Right kidney (tissue), 9 donors: Measurements from ENCODE around the gene MTFR2.

Experiments used
- DNase-seq: peaks from one replicate; pipeline ENCODE4 v3.0.0-alpha.2; 2016
- long read RNA-seq, 8 donors: transcript quantifications; one replicate each; lab custom pipeline, GENCODE V29; 2026

Gene MTFR2
- long read RNA-seq, donor 1, partial matches to known transcripts, result 0 of 1 reads
- long read RNA-seq, donor 1, other reads (novel, unspliced or antisense), result 0 of 1 reads
- long read RNA-seq, donor 2, result 0 reads
- long read RNA-seq, donor 3, result 0 reads
- long read RNA-seq, donor 4, partial matches to known transcripts, result 0 of 1 reads
- long read RNA-seq, donor 4, other reads (novel, unspliced or antisense), result 0 of 1 reads
- long read RNA-seq, donor 5, result 0 reads
- long read RNA-seq, donor 6, result 0 reads
- long read RNA-seq, donor 7, partial matches to known transcripts, result 0 of 2 reads
- long read RNA-seq, donor 7, other reads (novel, unspliced or antisense), result 0 of 2 reads
- long read RNA-seq, donor 8, result 0 reads

DNA sequence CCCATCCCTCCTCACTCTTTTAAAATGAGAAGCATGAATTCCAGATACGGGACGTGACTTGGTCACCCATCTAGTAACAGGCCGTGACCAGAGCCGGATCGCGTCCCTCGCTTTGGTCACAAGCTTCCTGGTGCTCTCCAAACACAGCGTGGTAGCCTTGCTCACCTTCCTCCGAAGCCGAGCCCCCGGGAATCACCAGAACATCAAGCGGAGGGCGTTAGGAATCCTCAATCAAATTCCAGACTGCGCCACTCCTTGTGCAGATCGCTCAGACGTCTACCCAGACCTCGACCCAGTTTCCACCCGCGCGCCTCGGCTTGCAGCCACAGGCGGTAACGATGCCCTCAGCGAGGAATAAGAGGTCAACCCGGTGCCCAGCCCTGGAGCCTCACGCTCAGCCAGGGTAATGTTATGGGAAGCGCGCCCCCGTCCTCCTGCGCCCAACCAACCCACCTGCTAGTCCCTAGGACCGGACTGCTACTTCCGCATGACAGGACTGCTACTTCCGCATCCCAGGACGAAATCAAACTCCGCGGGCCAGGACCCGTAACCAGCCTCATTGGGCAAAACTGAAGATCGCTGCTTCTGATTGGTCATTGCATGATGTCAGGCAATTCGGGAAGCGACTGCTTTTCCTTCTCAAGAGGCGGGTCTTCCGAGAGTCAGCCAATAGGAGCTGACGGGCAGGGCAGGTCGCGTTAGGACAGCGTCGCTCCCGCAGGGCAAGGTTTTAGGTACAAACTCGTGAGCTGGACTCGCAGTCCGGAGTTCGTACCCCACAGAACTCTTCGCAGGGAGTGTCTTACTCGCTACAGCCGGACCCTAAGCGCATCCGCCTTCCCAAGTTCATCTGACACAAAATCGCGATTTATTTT, at the start of gene MTFR2:
Gene MTFR2 (minus strand): TSS at position 501 of the 875 bp plus-strand sequence. CDS start 1,212 bp downstream, outside the sequence.
- peak; percentile 71 for DNase-seq

GRCh38 chr6:136294621-136295020, 44.5 kb upstream of the MTFR2 start:
- no peak for DNase-seq

GRCh38 chr6:136290410-136291010, 40.4 kb upstream of the MTFR2 start:
- DNase-seq, result no peak

- peak; percentile 94 for DNase-seq
Measured at GRCh38 chr6:136289579-136290409, 39.7 kb upstream of the MTFR2 start, which contains the start of gene BCLAF1. TSS of gene BCLAF1 (minus strand) at chr6:136289846. CDS start at chr6:136279866, 9,980 bp downstream.

- DNase-seq, result peak; percentile 90
Measured at GRCh38 chr6:136289327-136289578, 39.1 kb upstream of the MTFR2 start.

GRCh38 chr6:136288566-136289326, 38.6 kb upstream of the MTFR2 start:
- no peak for DNase-seq

DNA sequence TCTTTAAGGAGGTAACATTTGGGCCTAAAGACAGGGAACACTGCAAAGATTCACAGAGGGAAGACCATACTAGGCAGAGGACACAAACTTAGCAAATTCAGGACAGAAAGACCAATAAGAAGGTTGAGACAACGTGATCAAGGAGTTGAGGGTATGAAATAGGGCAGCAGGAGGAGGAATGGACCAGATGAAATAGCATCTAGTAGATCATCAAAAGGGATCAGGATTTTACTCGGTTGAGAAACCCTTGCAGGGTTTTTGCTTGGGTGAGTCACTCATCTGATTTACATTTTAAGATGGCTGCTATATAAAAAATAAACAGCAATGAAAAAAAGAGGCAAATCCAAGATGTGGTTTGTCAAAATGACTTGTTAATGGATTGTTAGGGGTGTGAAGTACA, 34.8 kb upstream of the MTFR2 start:
- no peak for DNase-seq

GRCh38 chr6:136282906-136283305, 32.8 kb upstream of the MTFR2 start:
- DNase-seq, result no peak

DNA sequence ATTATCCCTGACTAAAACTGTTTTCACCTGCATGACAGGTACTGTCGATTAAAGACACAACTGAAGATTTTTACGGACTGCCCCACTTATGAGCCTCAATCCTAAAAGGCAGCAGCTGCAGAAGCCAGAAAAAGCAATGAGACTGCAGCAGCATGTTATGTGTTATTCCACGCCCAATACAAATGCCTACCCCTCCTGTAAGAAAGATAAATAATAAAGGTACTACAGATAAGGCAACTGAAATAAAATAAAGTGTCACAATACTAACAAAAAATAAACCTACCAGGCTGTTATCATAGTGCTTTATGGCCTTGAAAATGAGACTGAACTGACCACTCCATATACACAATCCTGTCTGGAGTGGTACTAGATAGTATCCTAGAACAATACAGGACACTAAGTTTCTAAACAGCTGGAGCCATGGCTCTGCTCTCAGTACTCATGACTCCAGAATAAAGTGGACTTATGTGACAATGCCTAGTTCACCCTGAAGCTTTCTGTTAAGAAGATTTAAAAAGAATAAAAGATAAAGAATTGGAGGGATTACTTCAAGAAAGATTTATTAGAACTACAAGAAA, 30.0 kb upstream of the MTFR2 start:
- no peak for DNase-seq

DNA sequence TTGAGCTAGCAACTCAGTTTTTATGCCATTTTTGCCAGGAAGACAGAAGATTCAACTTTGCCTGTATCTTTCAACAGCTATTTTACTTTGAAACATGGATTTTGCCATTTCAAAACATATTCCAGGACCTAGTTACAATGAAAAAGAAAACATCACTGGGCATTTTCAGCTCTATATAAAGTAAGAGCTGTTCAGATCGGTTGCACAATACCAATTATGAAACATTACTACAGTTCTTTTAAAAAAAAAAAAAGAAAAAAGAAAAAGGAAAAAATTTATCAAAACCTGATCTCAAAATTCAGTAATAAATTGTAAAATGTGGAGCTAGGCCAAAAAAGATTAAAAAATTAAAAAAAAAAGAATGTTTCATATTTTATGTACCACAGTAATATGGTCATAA, 24.0 kb upstream of the MTFR2 start:
- DNase-seq, result no peak

GRCh38 chr6:136265101-136265500, 15.0 kb upstream of the MTFR2 start:
- no peak for DNase-seq

- DNase-seq, result no peak
Measured at GRCh38 chr6:136262940-136263339, 12.8 kb upstream of the MTFR2 start.

DNA sequence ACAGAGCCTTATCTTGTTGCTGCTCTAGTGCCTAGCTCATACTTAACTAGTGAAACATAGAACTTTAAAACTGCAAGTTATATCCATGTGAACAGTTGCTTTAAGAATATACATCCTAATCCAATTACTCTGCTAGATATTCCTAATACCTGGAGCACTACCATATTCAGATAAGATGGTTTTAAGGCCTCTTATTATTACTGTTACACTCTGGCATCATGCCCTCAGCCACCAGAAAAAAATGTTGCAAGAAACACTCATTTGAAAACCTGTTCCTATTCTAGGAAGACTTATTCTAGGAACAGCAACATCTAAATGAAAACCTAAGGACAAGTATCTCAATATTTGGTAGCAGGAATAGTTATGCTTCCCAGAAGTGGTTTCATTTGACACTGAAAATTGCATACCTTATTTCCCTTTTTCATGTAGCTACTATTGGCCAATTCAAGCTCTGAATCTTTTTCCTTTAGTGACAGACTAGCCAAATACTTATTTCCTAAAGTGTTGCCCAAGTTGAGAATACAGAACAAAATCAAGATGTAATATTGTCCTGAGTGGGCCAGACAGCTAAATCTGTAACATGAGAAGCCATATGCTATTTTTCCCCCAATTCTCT, 4.8 kb upstream of the MTFR2 start:
- no peak for DNase-seq

DNA sequence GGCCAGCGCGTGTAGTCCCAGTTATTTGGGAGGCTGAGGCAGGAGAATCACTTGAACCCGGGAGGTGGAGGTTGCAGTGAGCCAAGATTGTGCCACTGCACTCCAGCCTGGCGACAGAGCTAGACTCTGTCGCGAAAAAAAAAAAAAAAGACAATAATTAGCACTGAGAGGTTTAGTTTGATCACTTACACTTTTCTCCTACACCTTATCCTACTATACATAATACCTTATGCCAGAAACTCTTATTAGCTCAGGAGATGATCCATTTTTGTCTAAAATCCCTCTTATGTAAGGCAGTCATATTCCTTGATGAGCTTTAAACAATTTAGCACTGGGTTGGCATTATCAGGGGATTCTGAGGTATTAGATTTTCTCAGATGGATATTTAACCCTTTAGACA, 3.6 kb upstream of the MTFR2 start:
- no peak for DNase-seq

- no peak for DNase-seq
Measured at GRCh38 chr6:136252441-136252840, 2.3 kb upstream of the MTFR2 start.

- DNase-seq, result no peak
Measured at GRCh38 chr6:136251394-136251793, 1.3 kb upstream of the MTFR2 start.

DNA sequence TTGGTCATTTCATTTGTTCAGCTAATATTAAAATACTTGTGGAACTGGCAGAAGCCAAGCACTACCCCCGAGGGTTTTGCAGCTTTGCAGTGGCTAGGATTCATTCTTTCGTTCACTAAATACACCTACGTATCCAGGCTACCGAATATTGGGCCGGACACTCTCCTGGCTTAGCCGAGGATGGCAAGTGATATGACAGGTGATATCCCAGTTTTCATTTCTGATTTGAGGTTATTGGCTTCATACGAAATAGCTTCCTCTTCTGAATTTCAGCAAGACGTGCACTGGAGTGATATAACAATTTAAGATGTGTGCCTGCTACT, 536 bp upstream of the MTFR2 start:
- no peak for DNase-seq

- DNase-seq, result no peak
Measured at GRCh38 chr6:136249336-136249735, 775 bp downstream of the MTFR2 start.

GRCh38 chr6:136244061-136244616, 6.0 kb downstream of the MTFR2 start:
- DNase-seq, result no peak

DNA sequence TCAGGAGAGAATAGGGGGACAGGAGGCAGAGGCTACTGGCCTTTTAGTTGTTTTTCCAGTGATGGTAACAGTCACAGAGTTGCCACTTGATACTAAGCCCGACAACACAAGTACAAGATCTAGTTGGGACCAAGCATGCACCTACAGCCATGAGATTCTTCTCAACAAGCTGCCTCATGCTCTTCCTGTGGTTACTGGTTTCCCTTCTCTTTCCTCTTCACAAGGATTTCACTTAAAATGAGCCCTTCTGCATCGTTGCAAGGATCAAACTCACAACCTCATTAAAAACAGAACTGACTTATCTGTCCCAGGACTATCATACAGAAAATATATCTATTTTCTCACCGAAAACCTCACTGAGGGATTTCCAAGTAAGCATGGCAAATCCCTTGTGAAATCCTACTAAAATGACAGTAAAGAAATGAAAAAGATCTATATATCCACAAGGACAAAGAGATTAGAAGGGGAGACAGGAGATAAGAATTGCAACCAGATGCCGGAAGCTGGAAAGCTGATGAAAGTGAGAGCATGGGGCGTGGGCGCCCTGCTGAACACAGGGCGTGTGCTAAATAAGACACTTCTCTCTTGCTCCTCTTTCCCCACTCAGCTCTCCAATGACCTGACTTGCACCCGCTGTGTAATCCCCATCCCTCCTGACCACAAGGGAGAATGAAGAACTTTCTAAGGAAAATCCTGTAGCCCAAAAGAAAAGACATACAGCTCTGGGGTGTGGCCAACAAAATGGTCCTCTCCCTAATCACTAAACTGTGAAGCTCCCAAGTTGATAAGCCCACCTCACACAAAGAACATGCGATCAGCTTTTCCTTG, 13.4 kb downstream of the MTFR2 start:
- no peak for DNase-seq
